SK-N-MC (cell line): ENCODE results near the gene ZNF891.

ENCODE experiments used
- DNase-seq: peaks from one replicate; pipeline ENCODE4 v3.0.0-alpha.2; 2011; ENCODE audit warnings: low read depth, low spot score
- H3K27ac ChIP-seq: fragments of 200-600 bp; sonication (generic); 2 replicates; pipeline ENCODE4 v1.5.1; 2016; ENCODE audit warnings: mixed run types
- H3K36me3 ChIP-seq: fragments of 200-600 bp; sonication (generic); 2 replicates; pipeline ENCODE4 v1.6.1; 2017; ENCODE audit warnings: antibody characterized with exemption, low read length, mixed read lengths; ENCODE audit not compliant: insufficient read depth
- H3K4me3 ChIP-seq: fragments of 200-600 bp; sonication (generic); 2 replicates; pipeline ENCODE4 v1.5.1; 2016
- H3K9ac ChIP-seq: fragments of 200-600 bp; sonication (generic); 2 replicates; pipeline ENCODE4 v1.8.0; 2017; ENCODE audit warnings: mixed run types, mixed read lengths; ENCODE audit not compliant: insufficient read length
- H3K9me3 ChIP-seq: fragments of 200-600 bp; sonication (generic); 2 replicates; pipeline ENCODE4 v1.6.1; 2017; ENCODE audit warnings: low read depth, mild to moderate bottlenecking, antibody characterized with exemption, low read length, moderate library complexity, mixed read lengths
- EZH2 ChIP-seq: fragments of 200-600 bp; sonication (generic); IDR thresholded peaks from one replicate; pipeline ENCODE4 v1.6.1; 2017; ENCODE audit warnings: antibody characterized with exemption
- FOXP2 ChIP-seq: optimal IDR thresholded peaks from 2 replicates; pipeline ENCODE3; 2011; ENCODE audit warnings: mild to moderate bottlenecking, moderate library complexity; ENCODE audit not compliant: insufficient read depth; ENCODE audit errors: extremely low read length, control extremely low read depth
- POLR2AphosphoS5 ChIP-seq: IDR thresholded peaks from 2 replicates; pipeline ENCODE4 v1.6.1; 2012; ENCODE audit warnings: mild to moderate bottlenecking, low read depth, low read length, borderline replicate concordance

Gene ZNF891

DNA sequence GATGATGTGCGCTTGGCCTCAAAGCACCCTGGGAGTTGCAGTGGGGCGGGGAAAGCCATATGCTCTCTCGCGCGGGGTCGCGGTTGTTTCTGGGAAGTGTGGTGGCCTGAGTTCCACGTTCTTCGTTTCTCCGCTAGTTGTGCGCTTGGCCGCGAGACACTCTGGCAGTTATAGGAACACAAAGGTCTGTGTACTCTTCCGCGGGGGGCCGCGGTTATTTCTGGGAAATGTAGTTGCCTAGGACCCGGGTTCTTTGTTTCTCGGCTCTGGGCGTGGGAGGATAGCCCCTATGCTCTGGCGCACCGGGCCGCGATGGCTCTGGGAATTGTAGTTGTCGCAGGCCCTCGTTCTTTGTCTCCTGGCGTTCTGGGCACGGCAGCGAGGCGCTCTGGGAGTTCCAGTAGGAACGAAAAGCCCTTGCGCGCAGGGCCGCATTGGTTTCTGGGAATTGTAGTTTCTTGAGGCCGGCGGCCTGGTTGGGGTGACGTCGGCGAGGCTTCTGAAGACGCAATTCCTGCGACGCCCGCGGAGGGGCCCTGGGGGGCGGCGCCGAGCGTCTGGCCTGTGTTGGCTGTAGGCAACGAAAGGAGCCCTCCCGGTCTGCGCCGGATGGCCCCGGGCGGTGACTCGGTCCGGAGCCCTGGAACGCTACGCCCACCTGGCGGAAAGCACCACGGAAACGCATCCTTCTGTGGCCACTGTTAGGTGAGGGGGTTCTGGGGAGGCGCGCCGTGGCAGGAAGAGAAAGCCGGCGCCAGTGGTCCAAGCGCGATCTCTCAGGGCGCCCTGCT lies 49.5 kb downstream of the ZNF891 start, which contains the start of gene ZNF140:
Gene ZNF140, plus strand, starts transcription at position 556 of the 791 bp plus-strand sequence. CDS start 398 bp downstream, outside the sequence.
- peak within 1 kb of the TSS; percentile 98 for H3K9ac ChIP-seq
- peak within 1 kb of the TSS; percentile 100 for H3K27ac ChIP-seq
- peak; percentile 82 for DNase-seq
- peak within 1 kb of the TSS; percentile 92 for H3K4me3 ChIP-seq
- H3K36me3 ChIP-seq = peaks cover 43% of the 10 kb centered on the region
- peak; percentile 39 for TF ChIP-seq FOXP2
- peak; percentile 81 for TF ChIP-seq POLR2AphosphoS5
- no peak for TF ChIP-seq EZH2
- H3K9me3 ChIP-seq = peaks cover 26% of the 10 kb centered on the region

GRCh38 chr12:133080026-133080367 lies 50.1 kb downstream of the ZNF891 start:
- Histone ChIP-seq H3K36me3 (peaks cover 37% of the 10 kb centered on the region), H3K9ac (peak overlapping the region; percentile 98), H3K27ac (peak overlapping the region; percentile 100), H3K9me3 (peaks cover 23% of the 10 kb centered on the region), H3K4me3 (peak overlapping the region; percentile 92)
- DNase-seq = peak; percentile 97
- no peak for TF ChIP-seq FOXP2
- no peak for TF ChIP-seq POLR2AphosphoS5
- no peak for TF ChIP-seq EZH2

DNA sequence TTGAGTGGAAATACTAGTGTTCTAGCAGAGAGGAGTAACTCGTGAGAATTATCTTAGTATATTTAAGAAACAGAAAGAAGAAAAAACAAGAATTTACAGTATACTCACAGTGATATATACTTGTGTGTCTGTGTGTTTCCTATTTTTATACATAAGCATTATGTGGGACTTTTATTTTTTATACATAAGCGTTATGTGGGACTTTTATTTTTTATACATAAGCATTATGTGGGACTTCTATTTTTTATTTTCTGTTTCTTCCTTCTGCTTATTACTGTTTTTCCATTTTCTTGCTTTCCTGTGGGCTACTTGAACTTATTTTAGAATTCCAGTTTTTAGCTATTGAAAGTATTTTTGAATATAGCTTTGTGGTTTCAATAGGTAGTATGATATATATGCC lies 56.2 kb downstream of the ZNF891 start:
- DNase-seq = no peak
- Histone ChIP-seq H3K27ac (no peak overlapping the region), H3K9ac (no peak overlapping the region), H3K9me3 (peaks cover 12% of the 10 kb centered on the region; the same call in 1 of the 2 replicates), H3K36me3 (no peaks in the 10 kb centered on the region), H3K4me3 (no peak overlapping the region)
- no peak for TF ChIP-seq EZH2
- TF ChIP-seq FOXP2 = no peak
- no peak for TF ChIP-seq POLR2AphosphoS5

DNA sequence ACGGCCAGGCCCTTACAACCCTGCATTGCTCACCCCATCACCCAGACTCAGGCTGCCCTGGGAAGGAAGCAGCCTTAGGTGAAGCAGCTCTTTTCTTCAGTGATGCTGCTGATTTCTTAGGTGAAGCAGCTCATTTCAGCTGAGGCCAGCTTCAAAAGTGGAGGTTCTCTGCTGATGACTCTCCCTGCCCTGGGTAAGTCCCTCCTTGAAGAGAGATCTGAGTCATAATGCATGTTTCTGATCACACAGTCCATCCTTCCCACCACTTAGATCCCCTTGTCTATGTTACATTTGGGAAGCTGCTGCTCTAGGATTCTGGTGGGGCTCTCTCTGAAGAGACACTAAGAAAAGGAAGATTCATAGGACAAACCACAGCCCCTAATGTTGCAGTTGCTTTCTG lies 66.5 kb downstream of the ZNF891 start:
- H3K4me3 ChIP-seq = no peak overlapping the region

GRCh38 chr12:133061954-133062353 lies 68.1 kb downstream of the ZNF891 start:
- H3K27ac ChIP-seq = no peak overlapping the region
- no peak overlapping the region for H3K4me3 ChIP-seq
- H3K9ac ChIP-seq = no peak overlapping the region
- peaks cover 60% of the 10 kb centered on the region for H3K9me3 ChIP-seq
- TF ChIP-seq EZH2 (no peak), POLR2AphosphoS5 (no peak), FOXP2 (no peak)
- DNase-seq = no peak
- H3K36me3 ChIP-seq = peaks cover 59% of the 10 kb centered on the region

More for the DNA sequence above, 66.5 kb downstream of the ZNF891 start:
- H3K27ac ChIP-seq = no peak overlapping the region
- peaks cover 43% of the 10 kb centered on the region for H3K36me3 ChIP-seq
- DNase-seq = no peak
- peaks cover 45% of the 10 kb centered on the region for H3K9me3 ChIP-seq
- TF ChIP-seq FOXP2 (no peak), POLR2AphosphoS5 (no peak), EZH2 (no peak)
- H3K9ac ChIP-seq = no peak overlapping the region

GRCh38 chr12:133058203-133059113 lies 71.6 kb downstream of the ZNF891 start:
- no peak for DNase-seq
- Histone ChIP-seq H3K9me3 (peaks cover 72% of the 10 kb centered on the region), H3K36me3 (peaks cover 83% of the 10 kb centered on the region), H3K9ac (no peak overlapping the region), H3K4me3 (no peak overlapping the region), H3K27ac (no peak overlapping the region)
- no peak for TF ChIP-seq EZH2
- TF ChIP-seq POLR2AphosphoS5 = no peak
- no peak for TF ChIP-seq FOXP2

DNA sequence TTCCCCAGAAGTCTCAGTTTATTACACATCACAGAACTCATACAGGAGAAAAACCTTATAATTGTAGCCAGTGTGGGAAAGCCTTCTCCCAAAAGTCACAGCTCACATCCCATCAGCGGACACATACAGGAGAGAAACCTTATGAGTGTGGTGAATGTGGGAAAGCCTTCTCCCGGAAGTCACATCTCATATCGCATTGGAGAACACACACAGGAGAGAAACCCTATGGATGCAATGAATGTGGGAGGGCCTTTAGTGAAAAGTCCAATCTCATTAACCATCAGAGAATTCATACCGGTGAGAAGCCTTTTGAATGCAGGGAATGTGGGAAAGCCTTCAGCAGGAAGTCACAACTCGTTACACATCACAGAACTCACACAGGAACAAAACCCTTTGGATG lies 72.6 kb downstream of the ZNF891 start:
- Histone ChIP-seq H3K9ac (no peak overlapping the region), H3K9me3 (peaks cover 74% of the 10 kb centered on the region), H3K27ac (no peak overlapping the region), H3K36me3 (peaks cover 83% of the 10 kb centered on the region), H3K4me3 (no peak overlapping the region)
- TF ChIP-seq EZH2 = no peak
- no peak for TF ChIP-seq POLR2AphosphoS5
- TF ChIP-seq FOXP2 = no peak
- no peak for DNase-seq
